ENCODE results near the gene TMEM184C. TPM values are rescaled to one million over a fixed set of nuclear protein-coding genes. Genes with fewer than 3 reads are reported as not detected.

Gene TMEM184C
- total and polyA plus RNA-seq, 2 of the 8 experiments (the other 6 are each of a cell fraction or from before 2014, with no cell fraction given) = 11.1 to 42.4 TPM

DNA sequence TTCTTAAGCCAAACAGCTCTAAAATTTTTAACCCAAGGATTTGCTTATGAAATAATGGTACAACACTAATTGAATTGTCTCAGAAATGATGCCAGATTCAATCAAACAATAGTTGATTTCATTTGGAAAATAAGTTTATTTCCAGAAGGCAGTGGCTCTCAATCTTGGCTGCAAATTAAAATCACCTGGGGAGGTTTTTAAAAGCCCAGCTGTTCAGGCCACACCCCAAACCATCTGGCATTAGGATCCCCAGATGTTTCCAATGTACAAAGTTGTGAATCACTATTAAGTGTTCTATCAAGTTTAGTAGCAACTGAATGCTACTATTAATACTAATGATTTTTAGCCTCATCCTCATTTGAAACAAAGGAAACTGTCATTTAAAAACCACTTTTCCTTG, 22.2 kb downstream of the TMEM184C start:
- H3K4me1 ChIP-seq (replicated peaks in 1 of 4; ENCODE audit: control insufficient read depth in 3 of 4, insufficient read depth in 4 of 4, low read length in 3 of 4) = peaks cover 0 to 11% (median 0%) of the 10 kb centered on the region in 4 experiments; a peak in 1 of 7 replicates
- no peak overlapping the region for H3K56ac ChIP-seq (replicated peaks; ENCODE audit: insufficient read length, low read depth, low read length)
- H3K4me3 ChIP-seq (ENCODE audit: extremely low read depth in 1 of 4, insufficient read depth in 2 of 4, low read depth in 3 of 4, low read length in 4 of 4) = no peak overlapping the region
- no peak overlapping the region for H4K8ac ChIP-seq (ENCODE audit: extremely low read depth, insufficient read depth, low read length)
- peaks cover 2 to 26% (median 8%) of the 10 kb centered on the region in 4 experiments; a peak in 4 of 8 replicates for H3K36me3 ChIP-seq (ENCODE audit: control insufficient read depth in 2 of 4, insufficient read depth in 4 of 4, low read length in 3 of 4)
- no peak overlapping the region for H3K4ac ChIP-seq (replicated peaks; ENCODE audit: insufficient read length, low read depth, low read length)
- H3K79me2 ChIP-seq (ENCODE audit: control insufficient read depth in 1 of 2, insufficient read depth in 2 of 2, low read length in 2 of 2) = no peaks in the 10 kb centered on the region; a peak in 2 of 4 replicates
- H4K91ac ChIP-seq (replicated peaks; ENCODE audit: insufficient read length, low read length) = no peak overlapping the region
- no peaks in the 10 kb centered on the region for H3K9me3 ChIP-seq (ENCODE audit: insufficient read depth in 2 of 2, low read depth in 1 of 2, low read length in 1 of 2)
- H3K14ac ChIP-seq (ENCODE audit: insufficient read length) = no peak overlapping the region
- no peak overlapping the region for H3K9ac ChIP-seq (replicated peaks in 1 of 4; ENCODE audit: extremely low read depth in 1 of 4, low read depth in 3 of 4, low read length in 3 of 4)
- no peaks in the 10 kb centered on the region for H3K27me3 ChIP-seq (replicated peaks in 1 of 4; ENCODE audit: control insufficient read depth in 3 of 4, extremely low read depth in 1 of 4, insufficient read depth in 3 of 4, low read length in 3 of 4)
- no peak overlapping the region for H2AFZ ChIP-seq (ENCODE audit: low read length)
- H3K23ac ChIP-seq (ENCODE audit: insufficient read length) = no peak overlapping the region
- H3K79me1 ChIP-seq (ENCODE audit: low read depth, low read length) = no peaks in the 10 kb centered on the region
- H2BK20ac ChIP-seq (ENCODE audit: low read length) = no peak overlapping the region
- FAIRE-seq = no peak
- ChIA-PET CTCF (ENCODE audit: partially characterized antibody) (interaction anchor here (1.0 to 3.7 kb wide), 4 partner anchors 27 to 227 kb away, joined by 3 to 20 read pairs (median 3); no protein-coding TSS in a partner anchor), POLR2A (ENCODE audit: partially characterized antibody) (interaction anchor here (1.0 to 2.9 kb wide), 3 partner anchors 13 to 93 kb away, joined by 3 to 8 read pairs (median 4); partner anchors contain the start of gene ARHGAP10)
- no peak overlapping the region for H2BK12ac ChIP-seq (ENCODE audit: low read depth, low read length)
- H4K20me1 ChIP-seq (replicated peaks in 1 of 2; ENCODE audit: control insufficient read depth in 1 of 2, insufficient read depth in 2 of 2, low read length in 2 of 2) = no peaks in the 10 kb centered on the region
- no peak for DNase-seq (ENCODE audit: low read depth in 1 of 2, low spot score in 2 of 2)
- no peak overlapping the region for H2AK5ac ChIP-seq (ENCODE audit: low read depth, low read length)
- H3K18ac ChIP-seq (ENCODE audit: extremely low read depth, low read length) = no peak overlapping the region
- no peak overlapping the region for H2BK15ac ChIP-seq (ENCODE audit: low read length)
- H2BK120ac ChIP-seq (replicated peaks; ENCODE audit: low read depth, low read length) = no peak overlapping the region
- no peaks in the 10 kb centered on the region for H3K23me2 ChIP-seq (ENCODE audit: low read depth, low read length)
- H3K4me2 ChIP-seq (ENCODE audit: insufficient read depth in 1 of 2, low read depth in 2 of 2, low read length in 2 of 2) = no peak overlapping the region
- TF ChIP-seq, protein P1, sequence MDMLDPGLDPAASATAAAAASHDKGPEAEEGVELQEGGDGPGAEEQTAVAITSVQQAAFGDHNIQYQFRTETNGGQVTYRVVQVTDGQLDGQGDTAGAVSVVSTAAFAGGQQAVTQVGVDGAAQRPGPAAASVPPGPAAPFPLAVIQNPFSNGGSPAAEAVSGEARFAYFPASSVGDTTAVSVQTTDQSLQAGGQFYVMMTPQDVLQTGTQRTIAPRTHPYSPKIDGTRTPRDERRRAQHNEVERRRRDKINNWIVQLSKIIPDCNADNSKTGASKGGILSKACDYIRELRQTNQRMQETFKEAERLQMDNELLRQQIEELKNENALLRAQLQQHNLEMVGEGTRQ (IDR thresholded peaks at IDR 0.05; ENCODE audit: low read length) = no peak
- TF ChIP-seq BCL11A (IDR thresholded peaks at IDR 0.05; ENCODE audit: low read depth in 2 of 2, low read length in 2 of 2) (no peak), POU5F1 (IDR thresholded peaks at IDR 0.05; ENCODE audit: low read depth, low read length) (no peak), RAD21 (IDR thresholded peaks at IDR 0.05 in 1 of 2, conservative IDR thresholded peaks at IDR 0.05 in 1 of 2; ENCODE audit: low read depth in 2 of 2, low read length in 2 of 2) (no peak), RNF2 (IDR thresholded peaks at IDR 0.05; ENCODE audit: borderline replicate concordance, low read depth, low read length, missing control alignments, poor library complexity, severe bottlenecking) (no peak), POLR2AphosphoS5 (IDR thresholded peaks at IDR 0.05; ENCODE audit: low read depth, low read length) (no peak)
- no peak overlapping the region for H3K27ac ChIP-seq (ENCODE audit: low read depth, low read length)
- no peak overlapping the region for H4K5ac ChIP-seq (ENCODE audit: insufficient read length, low read depth, low read length)
- no peak overlapping the region for H2BK5ac ChIP-seq (ENCODE audit: low read depth, low read length)

Data from H1 (cell line).